A549 (cell line): ENCODE data around the gene KIAA0825. TPM values are rescaled to one million over a fixed set of nuclear protein-coding genes. Genes with fewer than 3 reads are reported as not detected.

Experiments used
- ATAC-seq, 2 experiments: fragments of 200-7000 bp in 1 of 2; fragments of >200 bp in 1 of 2; cut with Nextera tagmentation in 1 of 2; cut with Tn5 transposase in 1 of 2; 3 replicates each; pipeline versions ENCODE4 v1.8.0 to v1.9.1; 2018 to 2020; ENCODE audit warnings: mild to moderate bottlenecking in 1 of 2, moderate library complexity in 1 of 2
- CTCF ChIA-PET: fragments of 300-600 bp; sonication (Branson Sonifier 250); formaldehyde crosslinking; extraction: SDS; loops from one replicate; lab custom pipeline; 2021; ENCODE audit warnings: antibody characterized with exemption, inconsistent platforms; lab: Yijun Ruan, JAX
- POLR2A ChIA-PET: fragments of 350-600 bp; formaldehyde crosslinking; extraction: SDS; loops from one replicate; lab custom pipeline; 2021; ENCODE audit warnings: antibody characterized with exemption, inconsistent platforms; lab: Yijun Ruan, JAX
- DNase-seq, 2 experiments: peaks; one replicate each; pipeline versions ENCODE4 v3.0.0 to v3.0.0-alpha.2; 2011 to 2016; ENCODE audit warnings: low read depth in 1 of 2, low spot score in 1 of 2
- FAIRE-seq: peaks from 2 replicates; lab custom pipeline; 2011; peaks lifted over from hg19 to GRCh38; lab: Jason Lieb, UNC
- H3K27ac ChIP-seq, 2 experiments: fragments of >200 bp; sonication (Bioruptor Twin); formaldehyde crosslinking; 3 replicates each; pipeline ENCODE4 v1.5.1; 2016 to 2017
- H3K4me1 ChIP-seq: fragments of >200 bp; sonication (Bioruptor Twin); formaldehyde crosslinking; 3 replicates; pipeline ENCODE4 v1.6.1; 2016
- H3K4me2 ChIP-seq: fragments of >200 bp; sonication (Bioruptor Twin); formaldehyde crosslinking; 3 replicates; pipeline ENCODE4 v1.6.1; 2016
- H3K4me3 ChIP-seq: fragments of >200 bp; sonication (Bioruptor Twin); formaldehyde crosslinking; 3 replicates; pipeline ENCODE4 v1.5.1; 2016
- H3K9me3 ChIP-seq: fragments of >200 bp; sonication (Bioruptor Twin); formaldehyde crosslinking; 3 replicates; pipeline ENCODE4 v1.6.1; 2016
- CEBPB ChIP-seq, 2 experiments: fragments of >200 bp in 1 of 2; sonication (Bioruptor Twin) in 1 of 2; formaldehyde crosslinking in 1 of 2; IDR thresholded peaks; 2 replicates each; pipeline ENCODE4 v1.6.1; 2012 to 2016
- CHD4 ChIP-seq: fragments of 200-600 bp; sonication (generic); IDR thresholded peaks from 2 replicates; pipeline ENCODE4 v1.6.1; 2016; ENCODE audit warnings: antibody characterized with exemption, mild to moderate bottlenecking, borderline replicate concordance
- E2F6 ChIP-seq: IDR thresholded peaks from 2 replicates; pipeline ENCODE4 v1.6.1; 2012; ENCODE audit warnings: low read depth, borderline replicate concordance
- FOXS1 ChIP-seq: fragments of 250-450 bp; sonication (Bioruptor Pico); IDR thresholded peaks from 2 replicates; pipeline ENCODE4 v1.5.0; 2020; ENCODE audit warnings: mild to moderate bottlenecking, moderate library complexity
- HDAC2 ChIP-seq: fragments of 200-600 bp; sonication (generic); IDR thresholded peaks from 2 replicates; pipeline ENCODE4 v1.6.1; 2016
- HEYL ChIP-seq: fragments of 250-450 bp; sonication (Bioruptor Pico); IDR thresholded peaks from 2 replicates; pipeline ENCODE4 v1.8.0; 2021; ENCODE audit warnings: mild to moderate bottlenecking, moderate library complexity
- HMGXB4 ChIP-seq: fragments of 250-450 bp; sonication (Bioruptor Pico); IDR thresholded peaks from 2 replicates; pipeline ENCODE4 v1.5.0; 2021; ENCODE audit warnings: mild to moderate bottlenecking, moderate library complexity, borderline replicate concordance
- JUN ChIP-seq, 2 experiments: fragments of >200 bp; sonication (Bioruptor Twin); formaldehyde crosslinking; IDR thresholded peaks; 2 replicates in 1 of 2; 3 replicates in 1 of 2; pipeline ENCODE4 v1.6.1; 2016 to 2017
- KDM5A ChIP-seq: fragments of 200-600 bp; sonication (generic); IDR thresholded peaks from 2 replicates; pipeline ENCODE4 v1.6.1; 2016; ENCODE audit warnings: antibody characterized with exemption, mild to moderate bottlenecking
- MAFK ChIP-seq: fragments of 450-650 bp; IDR thresholded peaks from 2 replicates; pipeline ENCODE4 v1.6.1; 2014; ENCODE audit not compliant: partially characterized antibody
- PBX3 ChIP-seq: IDR thresholded peaks from 2 replicates; pipeline ENCODE4 v1.6.1; 2012
- RCOR1 ChIP-seq: fragments of 150-350 bp; IDR thresholded peaks from 2 replicates; pipeline ENCODE4 v1.6.1; 2014; ENCODE audit warnings: antibody characterized with exemption, low read length, low read depth
- REST ChIP-seq: fragments of 200-600 bp; sonication (generic); IDR thresholded peaks from 2 replicates; pipeline ENCODE4 v1.6.1; 2016; ENCODE audit warnings: antibody characterized with exemption, mild to moderate bottlenecking, moderate library complexity
- RFX5 ChIP-seq: fragments of 450-650 bp; IDR thresholded peaks from 2 replicates; pipeline ENCODE4 v1.7.1; 2014; ENCODE audit warnings: antibody characterized with exemption, mild to moderate bottlenecking, moderate library complexity
- SMC3 ChIP-seq: fragments of >200 bp; sonication (Bioruptor Twin); formaldehyde crosslinking; IDR thresholded peaks from 3 replicates; pipeline ENCODE4 v1.6.1; 2018; ENCODE audit warnings: inconsistent platforms
- TP53 ChIP-seq: fragments of 250-450 bp; sonication (Bioruptor Pico); IDR thresholded peaks from 2 replicates; pipeline ENCODE4 v1.5.0; 2021; ENCODE audit warnings: mild to moderate bottlenecking, moderate library complexity
- USF2 ChIP-seq: fragments of 450-650 bp; IDR thresholded peaks from 2 replicates; pipeline ENCODE4 v1.6.1; 2014; ENCODE audit warnings: antibody characterized with exemption
- ZSCAN20 ChIP-seq: fragments of 250-450 bp; sonication (Bioruptor Pico); IDR thresholded peaks from 2 replicates; pipeline ENCODE4 v1.8.0; 2022; ENCODE audit warnings: mild to moderate bottlenecking, moderate library complexity
- WGBS: methylation state at CpG from one replicate; pipeline ENCODE4 v1.1.6; 2017; ENCODE audit errors: missing lambda C conversion rate; 5-methylcytosine and 5-hydroxymethylcytosine counted together
- polyA plus RNA-seq, 4 experiments: library from polyadenylated mRNA; depleted of rRNA in 3 of 4; stranded (reverse); fragments of >200 nt; fragmentation: RNase III in 1 of 4; extraction: RNeasy Plus Mini Kit Qiagen cat#74134 plus additional on column Dnase treatment in 1 of 4; gene quantifications; 2 replicates in 3 of 4; 3 replicates in 1 of 4; pipeline ENCODE4 v1.2.3, GENCODE V29; 2011 to 2017
- TF ChIP-seq, protein P1 (sequence below): fragments of >200 bp; sonication (Bioruptor Twin); formaldehyde crosslinking; IDR thresholded peaks from 3 replicates; pipeline ENCODE4 v1.6.1; 2016
- TF ChIP-seq, protein P2 (sequence below): fragments of >200 bp; sonication (Bioruptor Twin); formaldehyde crosslinking; IDR thresholded peaks from 2 replicates; pipeline ENCODE4 v1.6.1; 2016

KIAA0825 gene
- polyA plus RNA-seq, 2 of the 4 experiments (the other 2 are of a cell fraction): 0.57 to 0.80 TPM

- peaks cover 7% of the 10 kb centered on the region; the same call in 2 of the 3 replicates for H3K4me1 ChIP-seq
- 5% methylated on average over 1 of the region's 1 CpG for WGBS
- no peak overlapping the region for H3K4me3 ChIP-seq
- FAIRE-seq (no peak), ATAC-seq (no peak), DNase-seq (no peak)
- H3K4me2 ChIP-seq: no peak overlapping the region
- H3K27ac ChIP-seq: no peak overlapping the region
- ChIA-PET POLR2A (no interaction called here), CTCF (interaction anchor here (1.4 kb wide), 1 partner anchor 8 kb away, joined by 3 read pairs; no protein-coding TSS in a partner anchor)
- TF ChIP-seq, protein P1, sequence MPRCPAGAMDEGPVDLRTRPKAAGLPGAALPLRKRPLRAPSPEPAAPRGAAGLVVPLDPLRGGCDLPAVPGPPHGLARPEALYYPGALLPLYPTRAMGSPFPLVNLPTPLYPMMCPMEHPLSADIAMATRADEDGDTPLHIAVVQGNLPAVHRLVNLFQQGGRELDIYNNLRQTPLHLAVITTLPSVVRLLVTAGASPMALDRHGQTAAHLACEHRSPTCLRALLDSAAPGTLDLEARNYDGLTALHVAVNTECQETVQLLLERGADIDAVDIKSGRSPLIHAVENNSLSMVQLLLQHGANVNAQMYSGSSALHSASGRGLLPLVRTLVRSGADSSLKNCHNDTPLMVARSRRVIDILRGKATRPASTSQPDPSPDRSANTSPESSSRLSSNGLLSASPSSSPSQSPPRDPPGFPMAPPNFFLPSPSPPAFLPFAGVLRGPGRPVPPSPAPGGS: no peak
- no peak for TF ChIP-seq TP53 (CRISPR knock-in tag)
- TF ChIP-seq HMGXB4 (CRISPR knock-in tag): no peak
- TF ChIP-seq ZSCAN20 (CRISPR knock-in tag): no peak
- TF ChIP-seq KDM5A: no peak
- no peak for TF ChIP-seq RFX5
- TF ChIP-seq, protein P2, sequence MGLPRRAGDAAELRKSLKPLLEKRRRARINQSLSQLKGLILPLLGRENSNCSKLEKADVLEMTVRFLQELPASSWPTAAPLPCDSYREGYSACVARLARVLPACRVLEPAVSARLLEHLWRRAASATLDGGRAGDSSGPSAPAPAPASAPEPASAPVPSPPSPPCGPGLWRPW: no peak
- no peak for TF ChIP-seq CHD4
- TF ChIP-seq SMC3: no peak
- no peak for TF ChIP-seq HDAC2
- no peak for TF ChIP-seq FOXS1
- TF ChIP-seq E2F6: no peak
- TF ChIP-seq MAFK: no peak
- TF ChIP-seq JUN (IDR thresholded peaks at IDR 0.05): no peak
- no peak for TF ChIP-seq CEBPB (IDR thresholded peaks at IDR 0.05)
- TF ChIP-seq HEYL (CRISPR knock-in tag): no peak
- no peak for TF ChIP-seq RCOR1
- TF ChIP-seq USF2: no peak
- no peak for TF ChIP-seq REST
- TF ChIP-seq PBX3: no peak
- H3K9me3 ChIP-seq: no peaks in the 10 kb centered on the region
These were observed 383.4 kb downstream of the KIAA0825 start for GRCh38 chr5:94234987-94235386.
